ENCODE data around the gene CNTNAP2. TPM values are rescaled to one million over a fixed set of nuclear protein-coding genes. Genes with fewer than 3 reads are reported as not detected.

The CNTNAP2 gene
- total RNA-seq, 2 donors from 2014 or later: 4.4 to 8.5 TPM

DNA sequence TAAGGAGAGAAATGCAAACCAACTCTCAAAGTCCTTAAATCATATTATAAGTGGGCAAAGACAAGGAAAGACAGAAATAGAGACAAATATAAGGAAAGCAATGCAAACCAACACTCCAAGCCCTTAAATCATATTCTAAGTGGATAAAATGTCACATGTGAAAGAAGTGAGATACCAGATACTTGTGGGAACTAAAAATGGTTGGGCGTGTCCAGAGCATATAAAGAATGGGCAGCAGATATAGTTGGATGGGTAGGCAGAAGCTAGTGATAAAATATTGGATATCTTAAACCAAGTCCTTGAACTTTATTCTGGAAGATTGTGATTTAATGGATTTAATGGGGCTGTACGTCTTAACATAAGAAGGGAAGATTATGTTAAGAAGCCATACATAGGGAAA lies 1408.7 kb downstream of the CNTNAP2 start:
- Histone ChIP-seq H3K4me1 (no peaks in the 10 kb centered on the region), H3K9ac (ENCODE audit: low read depth in 2 of 2, low read length in 2 of 2) (no peak overlapping the region), H3K9me3 (no peaks in the 10 kb centered on the region), H3K27ac (no peak overlapping the region), H3K27me3 (no peaks in the 10 kb centered on the region), H3K36me3 (no peaks in the 10 kb centered on the region), H3K4me3 (no peak overlapping the region)
- TF ChIP-seq, protein P1, sequence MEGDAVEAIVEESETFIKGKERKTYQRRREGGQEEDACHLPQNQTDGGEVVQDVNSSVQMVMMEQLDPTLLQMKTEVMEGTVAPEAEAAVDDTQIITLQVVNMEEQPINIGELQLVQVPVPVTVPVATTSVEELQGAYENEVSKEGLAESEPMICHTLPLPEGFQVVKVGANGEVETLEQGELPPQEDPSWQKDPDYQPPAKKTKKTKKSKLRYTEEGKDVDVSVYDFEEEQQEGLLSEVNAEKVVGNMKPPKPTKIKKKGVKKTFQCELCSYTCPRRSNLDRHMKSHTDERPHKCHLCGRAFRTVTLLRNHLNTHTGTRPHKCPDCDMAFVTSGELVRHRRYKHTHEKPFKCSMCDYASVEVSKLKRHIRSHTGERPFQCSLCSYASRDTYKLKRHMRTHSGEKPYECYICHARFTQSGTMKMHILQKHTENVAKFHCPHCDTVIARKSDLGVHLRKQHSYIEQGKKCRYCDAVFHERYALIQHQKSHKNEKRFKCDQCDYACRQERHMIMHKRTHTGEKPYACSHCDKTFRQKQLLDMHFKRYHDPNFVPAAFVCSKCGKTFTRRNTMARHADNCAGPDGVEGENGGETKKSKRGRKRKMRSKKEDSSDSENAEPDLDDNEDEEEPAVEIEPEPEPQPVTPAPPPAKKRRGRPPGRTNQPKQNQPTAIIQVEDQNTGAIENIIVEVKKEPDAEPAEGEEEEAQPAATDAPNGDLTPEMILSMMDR (IDR thresholded peaks at IDR 0.05): no peak
- intact Hi-C loops (cut with DNase I): no loop called here
- DNase-seq: no peak

DNA sequence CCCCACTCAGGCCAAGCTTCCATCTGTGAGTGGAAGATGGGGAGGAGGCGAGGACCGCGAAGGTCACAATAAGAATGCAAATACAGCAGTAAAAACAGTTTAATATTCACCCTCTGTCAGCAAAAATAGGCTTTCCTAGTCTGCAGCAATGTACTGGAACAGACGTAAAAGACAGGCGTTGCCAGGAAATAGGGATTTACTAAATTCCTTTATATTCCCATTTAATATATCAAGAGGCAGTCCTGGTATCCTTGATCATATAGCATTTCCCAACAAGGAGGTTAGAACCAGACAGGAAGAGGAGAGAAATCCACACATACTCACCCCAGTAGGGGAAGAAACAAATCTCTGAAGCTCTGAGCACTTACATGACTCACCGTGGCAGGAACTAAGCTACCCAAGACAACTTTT lies 1419.1 kb downstream of the CNTNAP2 start:
- Histone ChIP-seq H3K36me3 (no peaks in the 10 kb centered on the region), H3K27ac (no peak overlapping the region), H3K27me3 (no peaks in the 10 kb centered on the region), H3K9me3 (no peaks in the 10 kb centered on the region), H3K4me3 (no peak overlapping the region), H3K4me1 (no peaks in the 10 kb centered on the region), H3K9ac (ENCODE audit: low read depth in 2 of 2, low read length in 2 of 2) (no peak overlapping the region)
- intact Hi-C loops (cut with DNase I): no loop called here
- DNase-seq: no peak
- TF ChIP-seq, protein P1 (IDR thresholded peaks at IDR 0.05): no peak

DNA sequence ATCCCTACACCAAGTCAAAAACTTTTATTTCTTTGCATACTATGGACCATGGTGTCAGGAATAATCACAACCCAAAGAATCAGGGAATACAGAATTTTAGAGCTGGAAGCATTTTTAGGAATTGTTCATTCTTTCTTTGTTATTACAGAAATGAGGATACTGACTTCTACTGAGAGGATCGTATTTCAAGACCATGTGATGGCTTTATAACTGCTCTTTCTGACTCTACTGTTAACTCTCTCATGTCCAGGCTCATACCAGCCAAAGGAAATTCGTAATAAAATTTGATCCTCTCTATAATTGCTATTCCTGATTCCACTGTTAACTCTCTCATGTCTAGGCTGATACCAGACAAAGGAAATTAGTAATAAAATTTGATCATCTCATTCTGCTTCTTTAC lies 1423.1 kb downstream of the CNTNAP2 start:
- Histone ChIP-seq H3K4me3 (no peak overlapping the region), H3K27me3 (no peaks in the 10 kb centered on the region), H3K36me3 (no peaks in the 10 kb centered on the region), H3K9ac (ENCODE audit: low read depth in 2 of 2, low read length in 2 of 2) (no peak overlapping the region), H3K4me1 (no peaks in the 10 kb centered on the region), H3K9me3 (no peaks in the 10 kb centered on the region), H3K27ac (no peak overlapping the region)
- intact Hi-C loops (cut with DNase I): no loop called here
- DNase-seq: no peak
- TF ChIP-seq, protein P1 (IDR thresholded peaks at IDR 0.05): no peak

DNA sequence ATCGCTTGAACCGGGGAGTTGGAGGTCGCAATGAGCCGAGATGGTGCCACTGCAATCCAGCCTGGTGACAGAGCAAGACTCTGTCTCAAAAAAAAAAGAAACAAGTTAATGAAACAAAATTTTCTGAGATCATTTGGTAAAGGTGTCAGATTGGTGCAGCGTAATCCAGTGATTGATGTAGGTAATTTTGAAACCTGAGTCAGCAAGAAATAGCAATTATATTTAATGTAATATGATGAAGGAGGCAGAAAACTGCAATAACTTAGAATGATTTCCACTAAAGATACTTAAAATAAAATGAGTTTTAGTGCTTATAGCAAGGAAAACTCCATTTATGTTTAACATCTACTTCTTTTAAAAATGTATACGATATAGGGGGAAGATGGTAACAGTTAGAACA lies 1424.1 kb downstream of the CNTNAP2 start:
- Histone ChIP-seq H3K9ac (ENCODE audit: low read depth in 2 of 2, low read length in 2 of 2) (no peak overlapping the region), H3K27me3 (no peaks in the 10 kb centered on the region), H3K9me3 (no peaks in the 10 kb centered on the region), H3K27ac (no peak overlapping the region), H3K36me3 (no peaks in the 10 kb centered on the region), H3K4me3 (no peak overlapping the region), H3K4me1 (no peaks in the 10 kb centered on the region)
- TF ChIP-seq, protein P1 (IDR thresholded peaks at IDR 0.05): no peak
- intact Hi-C loops (cut with DNase I): no loop called here
- DNase-seq: no peak

DNA sequence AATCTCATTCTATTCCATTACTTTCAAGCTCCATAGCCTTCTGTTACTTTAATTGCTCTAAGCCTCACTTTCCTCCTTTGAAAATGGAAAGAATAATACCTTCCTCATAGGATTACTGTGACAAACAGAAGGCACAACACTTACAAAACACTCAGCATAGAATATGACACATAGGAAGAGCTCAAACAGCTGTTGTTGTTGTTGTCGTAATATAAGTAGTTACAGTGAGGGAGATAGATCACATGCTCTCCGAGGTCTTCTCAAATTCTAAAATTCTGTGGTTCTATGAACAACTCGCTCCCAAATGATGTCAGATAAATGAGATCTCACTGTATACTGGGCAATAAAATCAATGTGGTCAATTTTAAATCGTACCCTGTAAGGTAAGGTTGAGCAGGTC lies 1424.7 kb downstream of the CNTNAP2 start:
- H3K27me3 ChIP-seq: no peaks in the 10 kb centered on the region
- H3K36me3 ChIP-seq: no peaks in the 10 kb centered on the region
- H3K9me3 ChIP-seq: no peaks in the 10 kb centered on the region
- no peak for DNase-seq
- intact Hi-C loops (cut with DNase I): no loop called here
- H3K4me3 ChIP-seq: no peak overlapping the region
- H3K9ac ChIP-seq (ENCODE audit: low read depth in 2 of 2, low read length in 2 of 2): no peak overlapping the region
- H3K4me1 ChIP-seq: no peaks in the 10 kb centered on the region
- H3K27ac ChIP-seq: no peak overlapping the region
- TF ChIP-seq, protein P1 (IDR thresholded peaks at IDR 0.05): no peak
